Fibroblast of lung (primary cell): ENCODE measurements around the gene CNTNAP5. TPM values are rescaled to one million over a fixed set of nuclear protein-coding genes. Genes with fewer than 3 reads are reported as not detected.

Experiments used
- DNase-seq, 2 donors: peaks; one replicate each; pipeline versions ENCODE4 v3.0.0 to v3.0.0-alpha.2; 2010; ENCODE audit warnings: low read depth in 2 of 2
- H2AFZ ChIP-seq: 2 replicates; pipeline ENCODE4 v1.5.1; 2012; ENCODE audit warnings: low read length, control low read depth, inconsistent platforms
- H3K27ac ChIP-seq: 2 replicates; pipeline ENCODE4 v1.5.1; 2011; ENCODE audit warnings: low read length, control low read depth; ENCODE audit not compliant: insufficient read depth
- H3K27me3 ChIP-seq: 2 replicates; pipeline ENCODE4 v1.5.1; 2011; ENCODE audit warnings: mild to moderate bottlenecking, low read length; ENCODE audit not compliant: control insufficient read depth, insufficient read depth
- H3K36me3 ChIP-seq: 2 replicates; pipeline ENCODE4 v1.5.1; 2011; ENCODE audit warnings: low read length; ENCODE audit not compliant: control insufficient read depth, insufficient read depth
- H3K4me1 ChIP-seq: 2 replicates; pipeline ENCODE4 v1.5.1; 2011; ENCODE audit warnings: low read length; ENCODE audit not compliant: control insufficient read depth, insufficient read depth; ENCODE audit errors: extremely low read depth
- H3K4me2 ChIP-seq: 2 replicates; pipeline ENCODE4 v1.5.1; 2011; ENCODE audit warnings: low read length, control low read depth; ENCODE audit not compliant: insufficient read depth; ENCODE audit errors: extremely low read depth
- H3K4me3 ChIP-seq, 4 experiments: fragments of 200-600 bp in 1 of 4; sonication (generic) in 1 of 4; replicated peaks in 1 of 4; 2 replicates each; pipeline ENCODE4 v1.5.1; 2011 to 2016; ENCODE audit warnings: low read length in 4 of 4, low read depth in 3 of 4, mild to moderate bottlenecking in 3 of 4, control low read depth in 2 of 4, inconsistent platforms in 1 of 4, mixed read lengths in 1 of 4; ENCODE audit not compliant: insufficient read depth in 1 of 4; ENCODE audit errors: control extremely low read depth in 1 of 4
- H3K79me2 ChIP-seq: 2 replicates; pipeline ENCODE4 v1.5.1; 2012; ENCODE audit warnings: mild to moderate bottlenecking, low read length, inconsistent platforms; ENCODE audit not compliant: control insufficient read depth, insufficient read depth
- H3K9ac ChIP-seq: 2 replicates; pipeline ENCODE4 v1.5.1; 2011; ENCODE audit warnings: mild to moderate bottlenecking, low read length, control low read depth; ENCODE audit not compliant: insufficient read depth
- H3K9me3 ChIP-seq: 2 replicates; pipeline ENCODE4 v1.5.1; 2012; ENCODE audit warnings: low read depth, low read length; ENCODE audit not compliant: control insufficient read depth, insufficient read depth
- H4K20me1 ChIP-seq: 2 replicates; pipeline ENCODE4 v1.5.1; 2011; ENCODE audit warnings: low read length; ENCODE audit not compliant: control insufficient read depth, insufficient read depth; ENCODE audit errors: extremely low read depth
- CTCF ChIP-seq, 2 donors: IDR thresholded peaks in 1 of 2; conservative IDR thresholded peaks in 1 of 2; 1 replicate in 1 of 2; 2 replicates in 1 of 2; pipeline ENCODE4 v1.5.1; 2011 to 2012; ENCODE audit warnings: low read length in 2 of 2, control low read depth in 1 of 2, inconsistent platforms in 1 of 2, low read depth in 1 of 2, mild to moderate bottlenecking in 1 of 2
- EZH2 ChIP-seq: IDR thresholded peaks from 2 replicates; pipeline ENCODE4 v1.5.1; 2012; ENCODE audit warnings: low read length, control low read depth, mild to moderate bottlenecking; ENCODE audit errors: missing control alignments
- polyA plus RNA-seq, 2 donors: library from polyadenylated mRNA; depleted of rRNA in 1 of 2; stranded (reverse) in 1 of 2; unstranded in 1 of 2; fragments of >200 nt; gene quantifications; 2 replicates each; pipeline ENCODE4 v1.2.1, GENCODE V29; 2011 to 2012; ENCODE audit warnings: missing spikeins in 1 of 2
- total RNA-seq: library from RNA; depleted of rRNA; stranded (reverse); fragments of >200 nt; gene quantifications from 2 replicates; pipeline ENCODE4 v1.2.1, GENCODE V29; 2014

CNTNAP5 gene
- total and polyA plus RNA-seq, 2 donors (not counting 1 experiment from before 2014, with no cell fraction given) = not detected

GRCh38 chr2:124301915-124302314 is 276.8 kb downstream of the CNTNAP5 start:
- H2AFZ ChIP-seq = no peak overlapping the region
- H3K79me2 ChIP-seq = no peaks in the 10 kb centered on the region
- TF ChIP-seq EZH2 (no peak), CTCF (conservative IDR thresholded peaks at IDR 0.05 in 1 of 2, IDR thresholded peaks at IDR 0.05 in 1 of 2; ENCODE audit: low read depth in 1 of 2, low read length in 2 of 2) (no peak)
- H3K4me1 ChIP-seq = no peaks in the 10 kb centered on the region
- H3K9ac ChIP-seq = no peak overlapping the region
- H3K4me3 ChIP-seq = no peak overlapping the region
- no peak for DNase-seq
- no peaks in the 10 kb centered on the region for H4K20me1 ChIP-seq
- H3K36me3 ChIP-seq = no peaks in the 10 kb centered on the region
- H3K27me3 ChIP-seq = no peaks in the 10 kb centered on the region
- no peak overlapping the region for H3K27ac ChIP-seq
- no peaks in the 10 kb centered on the region for H3K9me3 ChIP-seq
- H3K4me2 ChIP-seq = no peak overlapping the region

GRCh38 chr2:124308319-124309062 is 283.4 kb downstream of the CNTNAP5 start:
- no peak overlapping the region for H3K4me2 ChIP-seq
- H3K79me2 ChIP-seq = no peaks in the 10 kb centered on the region
- H3K27me3 ChIP-seq = no peaks in the 10 kb centered on the region
- H3K27ac ChIP-seq = no peak overlapping the region
- no peak overlapping the region for H2AFZ ChIP-seq
- no peak overlapping the region for H3K4me3 ChIP-seq
- H4K20me1 ChIP-seq = no peaks in the 10 kb centered on the region
- DNase-seq = no peak
- no peaks in the 10 kb centered on the region for H3K36me3 ChIP-seq
- TF ChIP-seq EZH2 (no peak), CTCF (conservative IDR thresholded peaks at IDR 0.05 in 1 of 2, IDR thresholded peaks at IDR 0.05 in 1 of 2; ENCODE audit: low read depth in 1 of 2, low read length in 2 of 2) (no peak)
- H3K9me3 ChIP-seq = no peaks in the 10 kb centered on the region
- H3K4me1 ChIP-seq = no peaks in the 10 kb centered on the region
- no peak overlapping the region for H3K9ac ChIP-seq

GRCh38 chr2:124309563-124310138 is 284.6 kb downstream of the CNTNAP5 start:
- TF ChIP-seq EZH2 (no peak), CTCF (conservative IDR thresholded peaks at IDR 0.05 in 1 of 2, IDR thresholded peaks at IDR 0.05 in 1 of 2; ENCODE audit: low read depth in 1 of 2, low read length in 2 of 2) (no peak)
- no peak for DNase-seq
- H3K79me2 ChIP-seq = no peaks in the 10 kb centered on the region
- no peaks in the 10 kb centered on the region for H3K27me3 ChIP-seq
- no peak overlapping the region for H3K4me3 ChIP-seq
- no peak overlapping the region for H2AFZ ChIP-seq
- no peak overlapping the region for H3K9ac ChIP-seq
- no peaks in the 10 kb centered on the region for H3K36me3 ChIP-seq
- no peak overlapping the region for H3K27ac ChIP-seq
- H3K4me1 ChIP-seq = no peaks in the 10 kb centered on the region
- no peaks in the 10 kb centered on the region for H3K9me3 ChIP-seq
- H3K4me2 ChIP-seq = no peak overlapping the region
- no peaks in the 10 kb centered on the region for H4K20me1 ChIP-seq
